Osteoblast (primary cell): ENCODE measurements around the gene WIPF1. TPM values are rescaled to one million over a fixed set of nuclear protein-coding genes. Genes with fewer than 3 reads are reported as not detected.

Experiments
- DNase-seq: peaks from one replicate; pipeline ENCODE4 v3.0.0; 2011; ENCODE audit warnings: low spot score, mixed read lengths; ENCODE audit not compliant: insufficient read length; ENCODE audit errors: missing footprints
- H2AFZ ChIP-seq: 2 replicates; pipeline ENCODE4 v1.6.0; 2011; ENCODE audit warnings: mild to moderate bottlenecking, low read length
- H3K27ac ChIP-seq: 2 replicates; pipeline ENCODE4 v1.5.1; 2011; ENCODE audit warnings: mild to moderate bottlenecking, low read depth, low read length, moderate library complexity
- H3K27me3 ChIP-seq: 2 replicates; pipeline ENCODE4 v1.6.0; 2012; ENCODE audit warnings: mild to moderate bottlenecking, control low read depth, inconsistent platforms, low read length, moderate library complexity; ENCODE audit not compliant: insufficient read depth
- H3K36me3 ChIP-seq: 2 replicates; pipeline ENCODE4 v1.5.1; 2011; ENCODE audit warnings: mild to moderate bottlenecking, low read length, control low read depth, moderate library complexity; ENCODE audit not compliant: insufficient read depth
- H3K4me1 ChIP-seq: 2 replicates; pipeline ENCODE4 v1.5.1; 2011; ENCODE audit warnings: mild to moderate bottlenecking, low read length, control low read depth, moderate library complexity; ENCODE audit not compliant: insufficient read depth
- H3K4me2 ChIP-seq: 2 replicates; pipeline ENCODE4 v1.6.0; 2011; ENCODE audit warnings: mild to moderate bottlenecking, low read length; ENCODE audit not compliant: insufficient read depth
- H3K4me3 ChIP-seq: fragments of 200-600 bp; sonication (generic); 3 replicates; pipeline ENCODE4 v1.5.1; 2012; ENCODE audit warnings: mild to moderate bottlenecking, low read length, inconsistent platforms; ENCODE audit not compliant: insufficient read depth
- H3K79me2 ChIP-seq: 2 replicates; pipeline ENCODE4 v1.6.0; 2012; ENCODE audit warnings: mild to moderate bottlenecking, low read length, control low read depth, inconsistent platforms; ENCODE audit not compliant: insufficient read depth
- H3K9me3 ChIP-seq: 2 replicates; pipeline ENCODE4 v1.5.1; 2011; ENCODE audit warnings: low read depth, low read length, control low read depth
- H4K20me1 ChIP-seq: 2 replicates; pipeline ENCODE4 v1.6.0; 2012; ENCODE audit warnings: mild to moderate bottlenecking, low read length, control low read depth; ENCODE audit not compliant: insufficient read depth
- total RNA-seq: library from RNA; depleted of rRNA; stranded (reverse); fragments of >200 nt; gene quantifications from 2 replicates; pipeline ENCODE4 v1.2.3, GENCODE V29; 2012
- TF ChIP-seq, protein P1 (sequence below): IDR thresholded peaks from 2 replicates; pipeline ENCODE4 v1.5.1; 2011; ENCODE audit warnings: mild to moderate bottlenecking, low read depth, low read length, moderate library complexity; ENCODE audit errors: extremely low read depth

Gene WIPF1
- total RNA-seq, 1 donor: 17.7 TPM

DNA sequence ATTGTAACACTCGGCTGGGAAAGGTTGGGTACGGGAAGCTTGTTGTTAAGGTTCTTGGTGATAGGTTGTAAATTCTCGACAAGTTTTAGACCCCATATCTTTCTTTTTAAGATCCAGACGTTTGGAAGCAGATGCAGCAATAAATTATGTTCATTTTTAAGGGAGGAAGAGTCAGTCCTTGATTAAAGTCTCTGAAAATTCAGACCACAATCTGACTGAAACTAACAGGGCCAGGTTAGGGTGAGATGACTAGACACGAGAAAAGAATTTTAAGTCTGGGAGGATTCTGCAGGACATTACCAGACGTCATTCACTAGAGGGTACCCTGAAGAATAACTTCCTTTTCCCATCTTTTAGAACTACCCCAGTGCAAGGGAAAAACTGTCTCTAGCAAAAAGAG, 16.1 kb downstream of the WIPF1 start:
- DNase-seq: no peak
- H3K4me1 ChIP-seq: peaks cover 8% of the 10 kb centered on the region
- H3K36me3 ChIP-seq: peaks cover 21% of the 10 kb centered on the region
- no peaks in the 10 kb centered on the region for H4K20me1 ChIP-seq
- no peak overlapping the region for H3K4me2 ChIP-seq
- peaks cover 3% of the 10 kb centered on the region for H3K79me2 ChIP-seq
- H3K9me3 ChIP-seq: no peaks in the 10 kb centered on the region
- H3K27ac ChIP-seq: no peak overlapping the region
- H2AFZ ChIP-seq: no peak overlapping the region
- TF ChIP-seq, protein P1, sequence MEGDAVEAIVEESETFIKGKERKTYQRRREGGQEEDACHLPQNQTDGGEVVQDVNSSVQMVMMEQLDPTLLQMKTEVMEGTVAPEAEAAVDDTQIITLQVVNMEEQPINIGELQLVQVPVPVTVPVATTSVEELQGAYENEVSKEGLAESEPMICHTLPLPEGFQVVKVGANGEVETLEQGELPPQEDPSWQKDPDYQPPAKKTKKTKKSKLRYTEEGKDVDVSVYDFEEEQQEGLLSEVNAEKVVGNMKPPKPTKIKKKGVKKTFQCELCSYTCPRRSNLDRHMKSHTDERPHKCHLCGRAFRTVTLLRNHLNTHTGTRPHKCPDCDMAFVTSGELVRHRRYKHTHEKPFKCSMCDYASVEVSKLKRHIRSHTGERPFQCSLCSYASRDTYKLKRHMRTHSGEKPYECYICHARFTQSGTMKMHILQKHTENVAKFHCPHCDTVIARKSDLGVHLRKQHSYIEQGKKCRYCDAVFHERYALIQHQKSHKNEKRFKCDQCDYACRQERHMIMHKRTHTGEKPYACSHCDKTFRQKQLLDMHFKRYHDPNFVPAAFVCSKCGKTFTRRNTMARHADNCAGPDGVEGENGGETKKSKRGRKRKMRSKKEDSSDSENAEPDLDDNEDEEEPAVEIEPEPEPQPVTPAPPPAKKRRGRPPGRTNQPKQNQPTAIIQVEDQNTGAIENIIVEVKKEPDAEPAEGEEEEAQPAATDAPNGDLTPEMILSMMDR: no peak
- no peak overlapping the region for H3K4me3 ChIP-seq
- no peaks in the 10 kb centered on the region for H3K27me3 ChIP-seq

DNA sequence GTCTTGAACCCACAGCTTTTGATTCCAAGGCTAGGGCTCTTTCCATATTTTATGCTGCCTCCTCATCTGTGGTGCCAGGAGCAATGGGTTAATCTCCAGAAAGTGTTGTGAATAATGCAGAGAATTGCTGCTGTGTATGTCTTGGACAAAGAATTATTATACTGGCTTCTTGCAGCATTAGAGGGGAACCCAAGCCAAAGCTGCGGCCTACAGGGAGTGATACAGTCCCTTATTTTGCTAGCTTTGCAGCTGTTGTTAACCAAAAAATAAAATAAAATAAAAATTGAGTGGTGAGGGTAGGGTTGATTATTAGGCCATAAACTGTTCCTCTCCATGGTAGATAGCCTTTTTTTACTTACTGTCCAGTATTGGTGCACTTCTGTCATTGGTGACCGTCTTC, 16.7 kb downstream of the WIPF1 start:
- peaks cover 23% of the 10 kb centered on the region for H3K36me3 ChIP-seq
- H3K4me1 ChIP-seq: peaks cover 6% of the 10 kb centered on the region
- TF ChIP-seq, protein P1: no peak

DNA sequence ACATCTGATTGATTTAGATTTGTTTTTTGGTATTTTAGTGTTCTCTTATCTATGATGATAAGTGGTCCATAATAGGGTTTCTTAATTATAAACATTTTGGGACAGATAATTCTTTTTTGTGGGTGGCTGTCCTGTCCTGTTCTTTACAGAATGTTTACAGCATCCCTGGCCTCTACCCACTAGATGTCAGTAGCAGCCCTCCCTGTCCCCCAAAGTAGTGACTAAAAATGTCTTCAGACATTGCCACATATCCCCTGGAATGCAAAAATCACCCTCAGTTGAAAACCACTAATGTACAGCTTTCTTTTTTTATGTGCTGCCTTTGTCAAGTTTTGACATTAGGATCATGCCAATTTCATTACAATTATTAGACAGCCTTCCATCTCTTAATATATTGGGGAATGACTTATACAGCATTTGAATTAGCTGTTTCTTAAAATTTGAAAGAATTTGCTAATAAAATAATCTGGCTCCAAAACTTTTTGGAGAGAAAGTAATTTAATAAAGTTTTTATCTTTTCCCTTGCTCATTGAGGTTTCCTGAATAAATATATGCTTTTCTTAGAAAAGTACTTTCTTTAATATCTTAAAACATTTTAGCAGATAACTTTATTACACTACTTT, 19.5 kb downstream of the WIPF1 start:
- Histone ChIP-seq H3K4me2 (no peak overlapping the region), H3K27ac (peak overlapping the region; percentile 7)

More for the DNA sequence above, 16.7 kb downstream of the WIPF1 start:
- Histone ChIP-seq H3K4me3 (no peak overlapping the region), H3K27ac (no peak overlapping the region), H3K4me2 (no peak overlapping the region), H3K79me2 (peaks cover 2% of the 10 kb centered on the region), H3K27me3 (no peaks in the 10 kb centered on the region), H4K20me1 (no peaks in the 10 kb centered on the region), H2AFZ (no peak overlapping the region), H3K9me3 (no peaks in the 10 kb centered on the region)
- DNase-seq: no peak

DNA sequence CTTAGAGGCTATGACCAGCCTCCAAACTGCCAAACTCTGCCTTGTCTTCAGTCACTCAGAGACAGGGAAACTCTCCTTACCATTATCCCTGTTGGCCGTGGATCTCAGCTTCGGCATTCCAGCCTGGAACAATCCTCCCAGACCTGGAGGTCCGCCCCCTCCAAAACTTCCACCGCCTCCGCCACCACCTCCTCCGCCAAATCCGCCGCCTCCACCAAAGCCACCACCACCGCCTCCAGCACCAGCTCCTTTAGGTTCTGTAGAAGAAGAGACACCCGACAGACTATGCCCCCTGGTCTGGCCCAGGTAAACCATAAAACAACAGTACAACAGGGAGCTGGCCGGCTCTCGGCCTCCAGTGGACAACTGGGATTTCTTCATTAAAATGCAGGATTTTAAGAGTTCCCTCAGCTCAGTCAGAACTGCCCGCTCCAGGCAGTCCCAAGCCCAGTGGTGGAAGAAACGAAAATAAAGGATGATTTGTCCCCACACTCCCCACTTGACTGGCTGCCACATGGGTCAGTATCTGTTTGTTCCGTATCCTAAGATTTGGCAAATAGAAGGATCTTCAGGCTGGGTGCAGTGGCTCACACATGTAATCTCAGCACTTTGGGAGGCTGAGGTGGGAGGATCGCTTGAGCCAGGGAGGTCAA, 22.4 kb downstream of the WIPF1 start:
- Histone ChIP-seq H3K36me3 (peaks cover 33% of the 10 kb centered on the region), H2AFZ (no peak overlapping the region), H3K79me2 (no peaks in the 10 kb centered on the region), H3K4me3 (no peak overlapping the region), H3K4me1 (peaks cover 6% of the 10 kb centered on the region), H3K9me3 (no peaks in the 10 kb centered on the region), H3K27ac (no peak overlapping the region), H4K20me1 (no peaks in the 10 kb centered on the region), H3K27me3 (no peaks in the 10 kb centered on the region), H3K4me2 (no peak overlapping the region)
- DNase-seq: no peak
- TF ChIP-seq, protein P1: no peak

More for the DNA sequence above, 19.5 kb downstream of the WIPF1 start:
- Histone ChIP-seq H3K36me3 (peaks cover 23% of the 10 kb centered on the region), H3K9me3 (no peaks in the 10 kb centered on the region), H3K27me3 (no peaks in the 10 kb centered on the region), H3K4me3 (no peak overlapping the region), H4K20me1 (no peaks in the 10 kb centered on the region), H3K4me1 (peaks cover 6% of the 10 kb centered on the region), H3K79me2 (no peaks in the 10 kb centered on the region), H2AFZ (no peak overlapping the region)
- TF ChIP-seq, protein P1: peak; percentile 92
- peak; percentile 83 for DNase-seq
